ENCODE results near the gene HRCT1.

- TF ChIP-seq CTCF (IDR thresholded peaks at IDR 0.05; ENCODE audit: poor library complexity, severe bottlenecking) (no peak), POLR2AphosphoS5 (IDR thresholded peaks at IDR 0.05) (no peak)
Observed at GRCh38 chr9:35932735-35933134, 26.7 kb downstream of the HRCT1 start.
